Progenitor cell of endocrine pancreas (in vitro differentiated cells): ENCODE measurements around the gene STAG1. TPM values are rescaled to one million over a fixed set of nuclear protein-coding genes. Genes with fewer than 3 reads are reported as not detected.

Source experiments
- DNase-seq: peaks from one replicate; pipeline ENCODE4 v3.0.0; 2021; ENCODE audit warnings: low spot score; ENCODE audit not compliant: unreplicated experiment
- H3K27ac Mint-ChIP-seq: 2 replicates; pipeline ENCODE4 v1.8.0; 2021; ENCODE audit warnings: mild to moderate bottlenecking, moderate library complexity, mixed read lengths
- H3K27me3 Mint-ChIP-seq: 2 replicates; pipeline ENCODE4 v1.8.0; 2021; ENCODE audit warnings: mixed read lengths
- H3K36me3 Mint-ChIP-seq: 2 replicates; pipeline ENCODE4 v1.8.0; 2022; ENCODE audit warnings: mixed read lengths; ENCODE audit not compliant: insufficient read depth
- H3K4me1 Mint-ChIP-seq: 2 replicates; pipeline ENCODE4 v1.8.0; 2021; ENCODE audit warnings: low read depth, mixed read lengths
- H3K4me3 Mint-ChIP-seq: 2 replicates; pipeline ENCODE4 v1.8.0; 2021; ENCODE audit warnings: low read depth, mild to moderate bottlenecking, moderate library complexity, mixed read lengths
- H3K9me3 Mint-ChIP-seq: 2 replicates; pipeline ENCODE4 v1.8.0; 2021; ENCODE audit warnings: low read depth, mixed read lengths
- CTCF ChIP-seq: fragments of 200-600 bp; sonication (generic); IDR thresholded peaks from one replicate; pipeline ENCODE4 v1.5.0; 2021; ENCODE audit warnings: antibody characterized with exemption, mild to moderate bottlenecking; ENCODE audit not compliant: unreplicated experiment
- total RNA-seq: library from RNA; stranded (reverse); gene quantifications from 2 replicates; pipeline ENCODE4 v1.2.1, GENCODE V29; 2021

STAG1 gene
- total RNA-seq, 1 donor from 2014 or later = 46.4 TPM

- H3K4me1 Mint-ChIP-seq = no peaks in the 10 kb centered on the region
- peaks cover 18% of the 10 kb centered on the region for H3K36me3 Mint-ChIP-seq
- H3K27me3 Mint-ChIP-seq = no peaks in the 10 kb centered on the region
- H3K4me3 Mint-ChIP-seq = no peak overlapping the region
- H3K9me3 Mint-ChIP-seq = no peaks in the 10 kb centered on the region
- H3K27ac Mint-ChIP-seq = no peak overlapping the region
- DNase-seq = no peak
- no peak for TF ChIP-seq CTCF
These were observed 454.4 kb downstream of the STAG1 start for GRCh38 chr3:136297826-136298225.

GRCh38 chr3:136296960-136297359, 455.2 kb downstream of the STAG1 start:
- TF ChIP-seq CTCF = no peak
- H3K9me3 Mint-ChIP-seq = peaks cover 4% of the 10 kb centered on the region
- H3K4me1 Mint-ChIP-seq = peaks cover 5% of the 10 kb centered on the region
- no peak for DNase-seq
- peaks cover 24% of the 10 kb centered on the region for H3K36me3 Mint-ChIP-seq
- H3K27ac Mint-ChIP-seq = no peak overlapping the region
- no peaks in the 10 kb centered on the region for H3K27me3 Mint-ChIP-seq
- H3K4me3 Mint-ChIP-seq = no peak overlapping the region

- no peak overlapping the region for H3K27ac Mint-ChIP-seq
- peaks cover 5% of the 10 kb centered on the region for H3K4me1 Mint-ChIP-seq
- no peaks in the 10 kb centered on the region for H3K27me3 Mint-ChIP-seq
- H3K4me3 Mint-ChIP-seq = no peak overlapping the region
- DNase-seq = no peak
- TF ChIP-seq CTCF = no peak
- H3K36me3 Mint-ChIP-seq = peaks cover 28% of the 10 kb centered on the region
- peaks cover 12% of the 10 kb centered on the region for H3K9me3 Mint-ChIP-seq
These were observed 458.0 kb downstream of the STAG1 start for GRCh38 chr3:136294176-136294575.

GRCh38 chr3:136293279-136293678, 458.9 kb downstream of the STAG1 start:
- Mint-ChIP-seq H3K27ac (no peak overlapping the region), H3K4me3 (no peak overlapping the region), H3K9me3 (peaks cover 12% of the 10 kb centered on the region), H3K27me3 (no peaks in the 10 kb centered on the region), H3K36me3 (peaks cover 28% of the 10 kb centered on the region), H3K4me1 (peaks cover 5% of the 10 kb centered on the region)
- TF ChIP-seq CTCF = no peak
- no peak for DNase-seq

GRCh38 chr3:136292500-136292899, 459.7 kb downstream of the STAG1 start:
- Mint-ChIP-seq H3K27me3 (no peaks in the 10 kb centered on the region), H3K36me3 (peaks cover 29% of the 10 kb centered on the region), H3K4me1 (peaks cover 5% of the 10 kb centered on the region), H3K9me3 (peaks cover 12% of the 10 kb centered on the region), H3K27ac (no peak overlapping the region), H3K4me3 (no peak overlapping the region)
- no peak for DNase-seq
- TF ChIP-seq CTCF = no peak
